ENCODE data around the gene PODXL. TPM values are rescaled to one million over a fixed set of nuclear protein-coding genes. Genes with fewer than 3 reads are reported as not detected.

The PODXL gene
- total RNA-seq, 1 experiment from 2014 or later, result 727 TPM

GRCh38 chr7:131563918-131564317 lies 7.5 kb upstream of the PODXL start:
- H3K27me3 ChIP-seq (ENCODE audit: insufficient read depth, low read length), result no peaks in the 10 kb centered on the region
- no peak overlapping the region for H3K4ac ChIP-seq (ENCODE audit: low read depth, low read length)
- no peak overlapping the region for H2BK15ac ChIP-seq (ENCODE audit: low read depth, low read length)
- H3K23ac ChIP-seq (ENCODE audit: insufficient read length, low read depth, low read length), result no peak overlapping the region
- no peak overlapping the region for H3K18ac ChIP-seq (ENCODE audit: insufficient read length, low read depth, low read length)
- Mint-ChIP-seq H3K4me1 (peaks cover 24% of the 10 kb centered on the region in 2 experiments), H3K27ac (no peak overlapping the region; a peak in 1 of 7 replicates), H3K27me3 (ENCODE audit: low read depth) (peaks cover 2% of the 10 kb centered on the region), H3K9me3 (no peaks in the 10 kb centered on the region), H3K4me3 (no peak overlapping the region), H3K36me3 (ENCODE audit: insufficient read depth in 1 of 3, low read depth in 3 of 3) (no peaks in the 10 kb centered on the region)
- no peak overlapping the region for H3K9ac ChIP-seq (ENCODE audit: extremely low read depth, insufficient read length, low read length)
- no peak overlapping the region for H4K5ac ChIP-seq (ENCODE audit: insufficient read length, low read depth, low read length)
- H3K79me1 ChIP-seq (ENCODE audit: insufficient read depth, low read depth, low read length, poor library complexity, severe bottlenecking), result no peaks in the 10 kb centered on the region
- H3K27ac ChIP-seq (ENCODE audit: insufficient read length, low read depth, low read length), result no peak overlapping the region
- H3K56ac ChIP-seq (ENCODE audit: insufficient read length, low read depth, low read length), result no peak overlapping the region
- no peak overlapping the region for H2BK12ac ChIP-seq (ENCODE audit: insufficient read length, low read depth, low read length)
- H2BK5ac ChIP-seq (ENCODE audit: insufficient read length, low read length), result no peak overlapping the region
- H4K8ac ChIP-seq (replicated peaks; ENCODE audit: insufficient read length, low read depth, low read length), result no peak overlapping the region
- H2BK20ac ChIP-seq (ENCODE audit: low read depth, low read length, poor library complexity, severe bottlenecking), result no peak overlapping the region
- DNase-seq, result no peak
- no peak overlapping the region for H2AFZ ChIP-seq (ENCODE audit: low read length)
- WGBS (ENCODE audit: extremely low coverage, insufficient read length, low lambda C conversion rate), result no CpG with 5 or more reads among the region's 5 CpGs
- H3K4me1 ChIP-seq (ENCODE audit: insufficient read depth, low read length), result 0 out of 2 replicates have a peak, but pooled peaks cover 5% of the 10 kb centered on the region
- H3K14ac ChIP-seq (ENCODE audit: insufficient read depth, low read length), result no peak overlapping the region
- H2AK5ac ChIP-seq (ENCODE audit: insufficient read length, low read length), result no peak overlapping the region
- no peak overlapping the region for H4K91ac ChIP-seq (ENCODE audit: insufficient read length, low read depth, low read length)
- H3T11ph ChIP-seq (ENCODE audit: low read length), result no peak overlapping the region
- no peaks in the 10 kb centered on the region for H3K79me2 ChIP-seq (ENCODE audit: insufficient read depth, low read length)
- H4K20me1 ChIP-seq (ENCODE audit: control insufficient read depth, insufficient read depth, insufficient read length), result no peaks in the 10 kb centered on the region
- no peak overlapping the region for H2BK120ac ChIP-seq (ENCODE audit: low read depth, low read length, poor library complexity, severe bottlenecking)
- no peak overlapping the region for H3K4me2 ChIP-seq (ENCODE audit: insufficient read depth, insufficient read length, low read length)
- no peaks in the 10 kb centered on the region for H3K23me2 ChIP-seq (ENCODE audit: insufficient read length, low read depth, low read length, poor library complexity, severe bottlenecking)
- TF ChIP-seq CTCF (conservative IDR thresholded peaks at IDR 0.05), result no peak
- no peaks in the 10 kb centered on the region for H3K9me3 ChIP-seq (ENCODE audit: control insufficient read depth, low read depth, low read length)
